PC-9 (cell line): Measurements from ENCODE around the gene CTTNBP2.

ENCODE experiments used
- EZH2 ChIP-seq: fragments of 200-600 bp; sonication (generic); IDR thresholded peaks from 2 replicates; pipeline ENCODE4 v1.8.0; 2017; ENCODE audit warnings: antibody characterized with exemption, low read depth
- TF ChIP-seq, protein P1 (sequence below): fragments of 200-600 bp; sonication (generic); conservative IDR thresholded peaks from 2 replicates; pipeline ENCODE4 v1.6.1; 2017; ENCODE audit warnings: mixed run types, antibody characterized with exemption, mild to moderate bottlenecking, moderate library complexity

DNA sequence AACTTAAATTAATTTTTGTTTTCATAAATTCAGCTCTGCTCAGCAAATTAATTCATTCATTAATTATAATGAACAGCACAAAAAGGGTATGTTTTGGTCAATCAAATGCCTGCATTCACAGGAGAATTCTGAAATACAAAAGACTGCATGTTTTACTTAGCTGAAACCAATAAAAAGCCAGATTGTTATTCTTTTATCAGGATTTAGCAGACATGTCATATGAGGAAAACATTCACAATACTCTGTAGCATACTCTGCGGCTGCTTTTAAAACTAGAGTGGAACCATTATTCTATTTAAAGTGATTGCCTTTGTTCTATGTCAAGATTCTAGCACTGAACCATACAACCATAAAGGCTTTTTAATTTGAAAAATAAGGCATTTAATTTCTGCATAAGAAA is 19.1 kb downstream of the CTTNBP2 start:
- TF ChIP-seq, protein P1, sequence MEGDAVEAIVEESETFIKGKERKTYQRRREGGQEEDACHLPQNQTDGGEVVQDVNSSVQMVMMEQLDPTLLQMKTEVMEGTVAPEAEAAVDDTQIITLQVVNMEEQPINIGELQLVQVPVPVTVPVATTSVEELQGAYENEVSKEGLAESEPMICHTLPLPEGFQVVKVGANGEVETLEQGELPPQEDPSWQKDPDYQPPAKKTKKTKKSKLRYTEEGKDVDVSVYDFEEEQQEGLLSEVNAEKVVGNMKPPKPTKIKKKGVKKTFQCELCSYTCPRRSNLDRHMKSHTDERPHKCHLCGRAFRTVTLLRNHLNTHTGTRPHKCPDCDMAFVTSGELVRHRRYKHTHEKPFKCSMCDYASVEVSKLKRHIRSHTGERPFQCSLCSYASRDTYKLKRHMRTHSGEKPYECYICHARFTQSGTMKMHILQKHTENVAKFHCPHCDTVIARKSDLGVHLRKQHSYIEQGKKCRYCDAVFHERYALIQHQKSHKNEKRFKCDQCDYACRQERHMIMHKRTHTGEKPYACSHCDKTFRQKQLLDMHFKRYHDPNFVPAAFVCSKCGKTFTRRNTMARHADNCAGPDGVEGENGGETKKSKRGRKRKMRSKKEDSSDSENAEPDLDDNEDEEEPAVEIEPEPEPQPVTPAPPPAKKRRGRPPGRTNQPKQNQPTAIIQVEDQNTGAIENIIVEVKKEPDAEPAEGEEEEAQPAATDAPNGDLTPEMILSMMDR: no peak
- TF ChIP-seq EZH2: no peak
